IgD-negative memory B cell (primary cell): ENCODE data around the gene ESRP2. TPM values are rescaled to one million over a fixed set of nuclear protein-coding genes. Genes with fewer than 3 reads are reported as not detected.
A peak's percentile ranks its signal among the peaks of the same experiment; 100 is the strongest.

ENCODE experiments used
- H3K27ac Mint-ChIP-seq, 3 donors: one replicate each; pipeline ENCODE4 v1.8.0; 2020 to 2022; ENCODE audit warnings: mild to moderate bottlenecking in 3 of 3, mixed read lengths in 3 of 3, moderate library complexity in 1 of 3
- H3K27me3 Mint-ChIP-seq: one replicate; pipeline ENCODE4 v1.8.0; 2021; ENCODE audit warnings: mixed read lengths
- H3K36me3 Mint-ChIP-seq: one replicate; pipeline ENCODE4 v1.8.0; 2020; ENCODE audit warnings: mild to moderate bottlenecking, mixed read lengths
- H3K4me1 Mint-ChIP-seq, 3 donors: one replicate each; pipeline ENCODE4 v1.8.0; 2020 to 2022; ENCODE audit warnings: mixed read lengths in 3 of 3, mild to moderate bottlenecking in 1 of 3
- H3K4me3 Mint-ChIP-seq, 4 donors: one replicate each; pipeline ENCODE4 v1.8.0; 2020 to 2022; ENCODE audit warnings: mild to moderate bottlenecking in 4 of 4, mixed read lengths in 4 of 4, moderate library complexity in 3 of 4
- H3K9me3 Mint-ChIP-seq, 3 donors: one replicate each; pipeline ENCODE4 v1.8.0; 2020 to 2021; ENCODE audit warnings: mixed read lengths in 3 of 3, mild to moderate bottlenecking in 1 of 3
- polyA plus RNA-seq: library from polyadenylated mRNA; unstranded; fragments of 300-500 nt; fragmentation: Illumina TruSeq; gene quantifications from one replicate; pipeline ENCODE4 v1.2.3, GENCODE V29; 2021

ESRP2 gene
- polyA plus RNA-seq, 1 donor from 2014 or later = 0.48 TPM

DNA sequence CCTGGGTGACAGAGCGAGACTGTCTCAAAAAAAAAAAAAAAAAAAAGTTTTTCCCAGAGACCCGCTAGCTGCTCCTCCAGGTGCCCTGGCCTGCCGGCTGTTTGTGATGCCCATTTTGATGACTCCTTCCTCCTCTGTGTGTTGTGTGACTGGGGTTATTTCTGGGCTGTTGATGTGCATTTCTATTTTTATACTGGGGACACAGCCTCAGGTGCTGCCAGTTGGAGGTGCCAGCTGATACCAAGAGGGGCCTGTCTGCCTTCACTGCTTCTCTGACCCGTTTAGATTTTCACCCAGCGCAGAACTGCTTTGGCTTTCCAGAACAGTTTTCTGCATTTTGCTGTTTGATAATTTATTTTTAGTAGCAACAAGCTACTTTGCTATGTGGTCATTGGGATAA lies 15.9 kb upstream of the ESRP2 start:
- H3K27ac Mint-ChIP-seq = no peak overlapping the region

DNA sequence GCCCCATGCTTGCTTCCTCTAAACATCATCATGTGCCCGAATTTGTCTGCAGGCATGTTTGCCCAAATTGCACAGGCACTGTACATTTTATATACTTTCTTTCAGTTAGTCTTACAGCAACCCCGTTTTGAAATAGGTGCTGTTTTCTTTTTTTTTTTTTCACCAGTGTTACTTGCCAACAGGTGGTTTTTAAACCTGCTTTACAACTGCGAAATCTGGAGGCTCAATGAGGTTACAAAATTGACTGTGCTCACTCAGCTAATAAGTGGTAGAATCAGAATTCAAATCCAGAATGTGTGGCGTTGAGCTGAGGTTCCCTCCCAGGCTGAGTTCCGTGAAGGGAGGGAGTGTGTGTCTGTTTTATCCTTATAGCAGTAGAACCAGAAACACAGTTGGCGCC lies 15.0 kb upstream of the ESRP2 start:
- no peak overlapping the region for H3K4me3 Mint-ChIP-seq
- H3K9me3 Mint-ChIP-seq = no peaks in the 10 kb centered on the region
- H3K27ac Mint-ChIP-seq = no peak overlapping the region
- H3K4me1 Mint-ChIP-seq = peaks cover 4 to 11% (median 8%) of the 10 kb centered on the region in 3 donors
- H3K27me3 Mint-ChIP-seq = no peaks in the 10 kb centered on the region
- peaks cover 4% of the 10 kb centered on the region for H3K36me3 Mint-ChIP-seq

More for the DNA sequence above, 15.9 kb upstream of the ESRP2 start:
- peaks cover 4% of the 10 kb centered on the region for H3K36me3 Mint-ChIP-seq
- H3K9me3 Mint-ChIP-seq = no peaks in the 10 kb centered on the region
- no peaks in the 10 kb centered on the region for H3K27me3 Mint-ChIP-seq
- H3K4me1 Mint-ChIP-seq = peaks cover 2 to 6% (median 4%) of the 10 kb centered on the region in 3 donors
- peak overlapping the region in 1 of 4 donors; percentile 71 for H3K4me3 Mint-ChIP-seq

DNA sequence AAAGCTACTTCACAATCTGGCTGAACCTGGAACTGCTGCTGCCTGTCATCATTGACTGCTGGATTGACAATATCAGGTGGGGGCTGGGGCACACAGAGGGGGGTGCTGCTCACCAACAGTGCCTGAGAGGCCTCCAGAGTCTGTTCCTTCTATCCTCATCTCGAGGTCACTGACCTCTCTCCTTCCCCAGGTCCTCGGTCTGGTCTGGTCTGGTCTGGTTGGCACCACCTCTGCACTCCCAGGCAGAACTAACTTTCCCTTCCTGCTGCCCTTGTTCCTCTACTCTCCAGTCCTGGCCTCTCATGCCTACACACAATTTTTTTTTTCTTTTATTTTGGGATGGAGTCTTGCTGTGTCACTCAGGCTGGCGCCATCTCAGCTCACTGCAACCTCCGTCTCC lies 13.4 kb upstream of the ESRP2 start:
- Mint-ChIP-seq H3K4me1 (peaks cover 4 to 18% (median 15%) of the 10 kb centered on the region in 3 donors), H3K36me3 (peaks cover 4% of the 10 kb centered on the region), H3K4me3 (peak overlapping the region in 1 of 4 donors; percentile 23), H3K27me3 (no peaks in the 10 kb centered on the region), H3K27ac (peak overlapping the region in 1 of 3 donors; percentile 35), H3K9me3 (no peaks in the 10 kb centered on the region)

DNA sequence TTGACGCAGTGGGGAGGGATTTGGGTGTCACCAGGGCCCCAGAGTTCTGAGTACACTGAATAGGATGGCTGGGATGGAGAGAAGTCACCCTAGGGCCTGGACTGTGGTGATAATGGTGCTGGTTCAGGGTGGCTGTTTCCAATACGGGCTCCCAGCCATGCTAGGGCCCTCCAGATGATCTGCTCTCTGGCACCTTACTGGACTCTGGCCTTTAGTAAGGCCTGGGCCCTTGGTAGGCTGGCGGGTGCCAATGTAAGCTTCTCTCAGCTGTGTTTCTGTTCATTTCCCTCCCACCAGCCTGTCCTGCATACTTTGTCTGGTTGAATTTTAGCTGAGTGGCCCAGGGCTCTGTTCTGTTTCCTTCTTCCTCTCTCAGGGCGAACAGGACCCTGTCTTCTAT lies 12.0 kb upstream of the ESRP2 start:
- H3K36me3 Mint-ChIP-seq = peaks cover 2% of the 10 kb centered on the region
- no peak overlapping the region for H3K27ac Mint-ChIP-seq
- peaks cover 4 to 18% (median 14%) of the 10 kb centered on the region in 3 donors for H3K4me1 Mint-ChIP-seq
- H3K27me3 Mint-ChIP-seq = no peaks in the 10 kb centered on the region
- H3K4me3 Mint-ChIP-seq = peak overlapping the region in 1 of 4 donors; percentile 96
- no peaks in the 10 kb centered on the region for H3K9me3 Mint-ChIP-seq

DNA sequence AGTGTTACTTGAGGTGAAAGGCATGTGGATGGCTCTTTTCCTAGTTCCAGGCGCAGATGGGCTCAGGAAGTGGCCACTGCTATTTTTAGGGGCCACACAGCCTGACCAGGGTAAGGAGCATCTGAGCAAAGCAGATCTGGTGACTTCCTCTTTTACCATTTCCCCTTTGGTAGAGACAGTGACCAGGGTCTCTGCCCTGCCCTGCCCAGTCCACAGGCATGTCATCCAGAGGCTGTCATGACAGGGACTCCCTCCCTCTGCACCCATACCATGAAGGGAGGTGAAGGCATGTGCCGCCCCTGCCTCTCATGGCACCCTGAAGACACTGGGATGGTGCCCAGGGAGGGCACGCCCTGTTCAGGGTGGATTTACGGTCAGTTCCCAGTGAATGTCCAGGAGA lies 11.5 kb upstream of the ESRP2 start:
- no peaks in the 10 kb centered on the region for H3K9me3 Mint-ChIP-seq
- H3K4me1 Mint-ChIP-seq = peaks cover 4 to 18% (median 14%) of the 10 kb centered on the region in 3 donors
- H3K4me3 Mint-ChIP-seq = peak overlapping the region in 2 of 4 donors; percentile 5 to 96
- no peaks in the 10 kb centered on the region for H3K27me3 Mint-ChIP-seq
- H3K27ac Mint-ChIP-seq = no peak overlapping the region
- peaks cover 1% of the 10 kb centered on the region for H3K36me3 Mint-ChIP-seq

DNA sequence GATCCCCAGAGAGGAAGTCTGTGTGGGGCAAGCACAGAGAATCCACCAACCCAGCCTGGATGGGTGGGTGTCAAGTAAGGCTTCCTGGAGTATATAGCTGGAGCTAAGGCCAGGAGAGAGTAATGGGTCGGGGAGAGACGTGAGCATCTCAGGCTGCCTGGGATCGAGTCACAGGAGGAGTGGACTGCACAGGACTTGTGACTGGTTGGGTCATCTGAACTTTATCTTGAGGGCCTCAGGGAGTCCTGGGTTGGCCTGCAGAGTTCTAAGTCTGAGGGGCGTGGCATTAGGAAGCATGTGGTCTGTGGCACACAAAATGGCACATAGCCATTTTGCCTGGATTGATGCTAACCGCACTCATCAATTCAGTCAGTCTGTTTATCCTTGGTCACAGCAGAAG lies 10.7 kb upstream of the ESRP2 start:
- H3K4me3 Mint-ChIP-seq = peak overlapping the region; percentile 60 to 99 (median 96)
- no peak overlapping the region for H3K27ac Mint-ChIP-seq
- no peaks in the 10 kb centered on the region for H3K9me3 Mint-ChIP-seq
- H3K36me3 Mint-ChIP-seq = no peaks in the 10 kb centered on the region
- peaks cover 0 to 16% (median 14%) of the 10 kb centered on the region in 3 donors for H3K4me1 Mint-ChIP-seq
- H3K27me3 Mint-ChIP-seq = no peaks in the 10 kb centered on the region

DNA sequence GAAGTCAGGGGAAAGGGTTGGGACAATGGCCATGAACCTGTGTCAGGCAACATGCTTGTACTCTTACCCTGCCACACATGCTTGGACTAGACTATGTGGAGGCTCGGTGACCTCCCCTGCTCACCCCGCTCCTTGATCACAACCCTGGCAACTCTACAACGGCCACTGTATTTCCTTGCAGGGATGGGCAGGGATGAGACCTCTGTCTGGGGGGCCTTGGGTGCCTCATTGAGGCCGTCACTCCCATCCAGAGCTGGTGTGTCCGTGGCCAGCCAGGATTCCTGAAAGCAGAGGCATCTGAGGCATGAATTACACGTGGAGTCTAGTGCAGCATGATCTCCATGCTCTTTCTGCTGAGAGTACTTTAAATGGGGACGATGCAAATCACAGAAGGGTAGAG lies 10.2 kb upstream of the ESRP2 start:
- H3K27me3 Mint-ChIP-seq = no peaks in the 10 kb centered on the region
- peaks cover 0 to 16% (median 14%) of the 10 kb centered on the region in 3 donors for H3K4me1 Mint-ChIP-seq
- H3K4me3 Mint-ChIP-seq = peak overlapping the region; percentile 95 to 99 (median 98)
- no peaks in the 10 kb centered on the region for H3K9me3 Mint-ChIP-seq
- no peak overlapping the region for H3K27ac Mint-ChIP-seq
- H3K36me3 Mint-ChIP-seq = no peaks in the 10 kb centered on the region

DNA sequence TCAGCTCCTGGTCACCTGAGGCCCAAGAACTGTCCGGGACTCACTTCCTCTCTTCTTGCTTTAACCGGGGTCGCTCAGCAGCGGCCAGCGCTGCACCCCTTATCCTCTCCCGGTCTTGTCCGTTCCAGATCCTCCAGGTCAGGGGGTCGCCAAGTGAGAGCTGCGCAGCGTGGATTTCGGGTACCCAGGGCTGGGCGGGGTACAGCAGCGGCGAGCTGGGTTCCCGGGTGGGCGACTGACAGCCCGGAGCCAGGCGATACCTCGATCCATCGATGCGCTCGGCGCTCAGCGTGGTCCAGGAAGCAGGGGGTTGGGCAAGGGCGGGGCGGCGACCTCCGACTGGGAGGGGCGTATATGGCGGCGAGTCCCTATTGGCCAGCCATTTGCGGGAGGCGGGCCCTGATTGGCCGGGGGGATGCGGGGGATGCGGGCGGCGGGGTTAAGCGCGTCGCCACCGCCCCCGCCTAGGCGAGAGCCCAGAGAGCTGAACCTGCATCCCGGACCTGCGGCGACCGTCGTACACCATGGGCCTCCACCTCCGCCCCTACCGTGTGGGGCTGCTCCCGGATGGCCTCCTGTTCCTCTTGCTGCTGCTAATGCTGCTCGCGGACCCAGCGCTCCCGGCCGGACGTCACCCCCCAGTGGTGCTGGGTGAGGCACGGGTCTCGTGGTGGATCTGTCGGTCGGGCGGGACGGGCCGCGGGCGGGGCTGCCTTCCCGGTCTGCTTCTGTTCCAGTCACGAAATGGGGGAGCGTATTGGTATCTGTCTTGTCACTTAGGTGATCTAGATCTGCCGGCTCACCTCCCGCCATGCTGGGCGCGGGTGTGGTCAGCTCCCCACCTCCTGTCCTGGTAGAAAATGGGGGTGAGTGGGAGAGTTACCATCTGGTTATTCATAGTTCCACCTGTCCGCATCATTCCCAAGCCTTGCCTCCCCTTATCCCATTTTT lies 9.3 kb upstream of the ESRP2 start, which contains the start of gene PLA2G15:
TSS of gene PLA2G15 (plus strand) at position 471 of the 951 bp plus-strand sequence. CDS start at position 525, 54 bp downstream.
- peak within 1 kb of the TSS; percentile 95 to 99 (median 98) for H3K4me3 Mint-ChIP-seq
- H3K4me1 Mint-ChIP-seq = peaks cover 0 to 16% (median 14%) of the 10 kb centered on the region in 3 donors
- peak within 1 kb of the TSS; percentile 6 to 93 (median 59) for H3K27ac Mint-ChIP-seq
- H3K27me3 Mint-ChIP-seq = no peaks in the 10 kb centered on the region
- H3K9me3 Mint-ChIP-seq = no peaks in the 10 kb centered on the region
- H3K36me3 Mint-ChIP-seq = no peaks in the 10 kb centered on the region

DNA sequence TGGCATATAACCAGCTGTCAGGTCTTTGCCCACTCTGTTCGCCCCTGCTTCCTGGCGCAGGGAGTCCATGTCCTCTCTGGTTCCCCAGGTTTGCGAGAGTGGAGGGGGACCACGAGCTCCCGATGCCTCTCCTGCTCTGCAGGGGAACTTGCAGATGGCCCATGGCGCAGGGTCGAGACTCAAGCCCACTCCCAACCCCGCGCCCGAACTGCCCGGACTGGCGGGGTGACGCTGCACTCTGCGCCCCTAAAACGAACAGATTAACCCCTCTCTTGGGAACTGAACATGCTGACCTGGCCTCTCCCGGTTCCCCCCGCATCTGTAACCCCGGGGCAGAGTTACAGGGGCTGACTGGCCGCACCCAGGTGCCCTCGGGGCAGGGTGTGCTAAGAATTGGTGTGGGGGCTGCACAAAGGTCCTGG lies 8.6 kb upstream of the ESRP2 start:
- peak overlapping the region; percentile 95 to 99 (median 98) for H3K4me3 Mint-ChIP-seq
- peaks cover 0 to 18% (median 14%) of the 10 kb centered on the region in 3 donors for H3K4me1 Mint-ChIP-seq
- peak overlapping the region; percentile 6 to 93 (median 59) for H3K27ac Mint-ChIP-seq
- H3K36me3 Mint-ChIP-seq = no peaks in the 10 kb centered on the region
- no peaks in the 10 kb centered on the region for H3K9me3 Mint-ChIP-seq
- no peaks in the 10 kb centered on the region for H3K27me3 Mint-ChIP-seq

DNA sequence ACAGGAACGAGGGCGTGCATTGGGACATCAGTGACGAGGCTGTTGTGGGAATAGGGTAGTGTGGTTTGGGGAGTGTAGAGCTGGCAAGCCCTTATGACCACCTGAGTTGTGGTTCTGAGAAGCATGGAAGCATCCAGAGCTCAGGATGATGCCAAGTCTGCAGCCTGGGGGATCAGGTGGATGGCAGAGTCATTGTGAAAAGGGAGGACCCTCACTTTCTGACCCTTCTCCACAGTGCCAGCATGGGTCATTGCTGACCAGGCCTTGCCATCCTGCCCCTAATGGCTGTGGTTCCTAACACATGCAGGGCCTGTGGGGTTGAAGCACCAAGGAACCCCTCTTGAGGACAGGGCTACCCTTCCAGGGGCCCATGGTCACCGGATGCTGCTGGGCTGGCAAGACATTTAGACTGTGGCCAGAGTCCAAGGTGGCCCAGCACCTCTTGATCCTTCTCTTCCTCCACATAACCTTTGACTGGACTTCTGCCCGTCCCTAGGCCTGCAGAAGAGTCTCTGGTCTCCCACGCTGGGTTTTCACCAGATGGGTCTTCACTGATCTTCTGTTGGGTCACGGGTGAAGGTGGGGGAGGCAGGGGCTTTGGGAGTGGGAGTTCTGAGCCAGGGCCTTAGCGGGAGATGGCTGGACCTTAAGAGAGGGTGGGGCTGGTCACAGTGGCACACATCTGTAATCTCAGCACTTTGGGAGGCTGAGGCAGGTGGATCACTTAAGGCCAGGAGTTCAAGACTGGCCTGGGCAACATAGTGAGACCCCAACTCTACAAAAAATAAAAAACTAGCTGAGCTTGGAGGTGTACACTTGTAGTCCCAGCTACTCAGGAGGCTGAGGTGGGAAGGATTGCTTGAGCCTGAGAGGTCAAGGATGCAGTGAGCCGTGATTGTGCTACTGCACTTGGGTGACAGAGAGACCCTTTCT lies 7.3 kb upstream of the ESRP2 start:
- Mint-ChIP-seq H3K36me3 (no peaks in the 10 kb centered on the region), H3K9me3 (no peaks in the 10 kb centered on the region), H3K4me1 (peaks cover 0 to 22% (median 18%) of the 10 kb centered on the region in 3 donors), H3K27ac (peak overlapping the region in 1 of 3 donors; percentile 42), H3K27me3 (no peaks in the 10 kb centered on the region), H3K4me3 (peak overlapping the region; percentile 16 to 80 (median 42))

DNA sequence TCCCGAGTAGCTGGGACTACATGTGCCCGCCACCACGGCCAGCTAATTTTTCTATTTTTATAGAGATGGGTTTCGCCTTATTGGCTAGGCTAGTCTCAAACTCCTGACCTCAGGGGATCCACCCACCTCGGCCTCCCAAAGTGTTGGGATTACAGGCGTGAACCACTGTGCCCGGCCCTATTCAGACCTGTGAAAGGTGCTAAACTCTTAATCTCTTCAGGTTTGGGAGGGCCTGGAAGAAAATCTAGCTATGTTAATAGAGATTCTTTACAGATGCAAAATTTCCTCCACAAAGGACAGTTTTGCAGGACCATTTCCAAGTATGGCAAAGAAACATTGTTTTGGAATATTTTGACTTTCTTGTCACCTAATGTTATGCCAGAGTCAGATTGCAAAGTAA lies 6.2 kb upstream of the ESRP2 start:
- Mint-ChIP-seq H3K9me3 (no peaks in the 10 kb centered on the region), H3K4me1 (peaks cover 8 to 27% (median 19%) of the 10 kb centered on the region in 3 donors), H3K27me3 (no peaks in the 10 kb centered on the region), H3K27ac (no peak overlapping the region), H3K36me3 (peaks cover 2% of the 10 kb centered on the region), H3K4me3 (peak overlapping the region in 2 of 4 donors; percentile 22 to 80)

DNA sequence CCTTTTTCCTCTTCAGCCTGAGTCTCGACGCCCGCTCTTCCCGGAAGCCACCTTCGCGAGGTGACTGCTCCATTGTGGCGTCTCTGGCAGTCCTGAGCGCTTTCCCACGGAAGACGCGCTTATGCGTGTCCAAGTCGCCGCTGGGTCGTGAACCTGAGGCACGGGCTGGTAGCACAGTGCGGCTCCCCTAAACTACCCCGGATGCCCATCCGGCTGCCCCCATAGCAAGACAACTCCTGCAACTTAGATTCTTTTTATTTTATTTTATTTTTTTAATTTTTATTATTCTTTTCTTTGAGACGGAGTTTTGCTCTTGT lies 2.1 kb upstream of the ESRP2 start:
- Mint-ChIP-seq H3K27me3 (peaks cover 1% of the 10 kb centered on the region), H3K9me3 (no peaks in the 10 kb centered on the region), H3K4me3 (peak overlapping the region; percentile 88 to 98 (median 94)), H3K36me3 (peaks cover 2% of the 10 kb centered on the region), H3K27ac (peak overlapping the region in 1 of 3 donors; percentile 30), H3K4me1 (peaks cover 20 to 27% (median 23%) of the 10 kb centered on the region in 3 donors)

DNA sequence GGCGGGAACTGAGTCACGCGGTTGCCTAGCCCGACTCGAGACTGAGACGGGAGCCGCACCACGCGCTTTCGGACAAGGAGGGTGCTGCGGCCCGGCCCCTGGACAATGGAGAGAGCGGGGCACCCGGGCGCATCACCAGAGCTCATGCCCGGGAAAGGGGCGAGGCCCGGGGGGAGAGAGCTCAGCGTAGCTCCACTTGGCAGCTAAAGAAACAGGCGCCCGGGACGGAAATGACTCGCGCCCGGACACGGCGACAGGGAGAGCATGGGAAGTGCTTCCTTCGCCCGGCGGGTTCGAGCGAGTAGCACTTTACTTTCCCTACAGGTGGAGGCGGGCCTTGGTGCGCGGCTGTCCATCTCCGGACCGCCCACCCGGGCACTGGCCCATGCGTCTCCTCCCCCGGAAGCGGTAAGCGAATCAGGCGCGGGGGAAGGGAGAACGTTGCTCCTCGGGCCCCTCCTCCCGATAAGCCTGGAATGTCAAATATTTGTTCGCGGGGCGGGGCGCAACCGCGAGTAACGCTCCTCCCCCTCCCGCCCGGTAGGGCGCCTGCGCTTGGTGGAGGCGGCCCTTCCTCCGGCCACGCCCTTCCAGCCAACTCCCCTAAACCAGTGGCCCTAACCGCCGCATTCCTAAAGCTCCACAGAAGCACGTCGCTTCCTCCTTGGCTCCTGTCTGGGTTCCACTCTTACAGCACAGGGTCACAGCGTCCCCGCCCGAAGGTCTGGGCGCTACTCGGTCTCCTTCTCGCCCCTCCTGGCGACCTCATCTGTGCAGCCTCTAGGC lies 1.5 kb upstream of the ESRP2 start:
- Mint-ChIP-seq H3K27me3 (peaks cover 1% of the 10 kb centered on the region), H3K27ac (peak overlapping the region in 2 of 3 donors; percentile 30 to 87), H3K36me3 (peaks cover 2% of the 10 kb centered on the region), H3K4me1 (peaks cover 20 to 27% (median 23%) of the 10 kb centered on the region in 3 donors), H3K4me3 (peak overlapping the region; percentile 88 to 98 (median 94)), H3K9me3 (no peaks in the 10 kb centered on the region)

DNA sequence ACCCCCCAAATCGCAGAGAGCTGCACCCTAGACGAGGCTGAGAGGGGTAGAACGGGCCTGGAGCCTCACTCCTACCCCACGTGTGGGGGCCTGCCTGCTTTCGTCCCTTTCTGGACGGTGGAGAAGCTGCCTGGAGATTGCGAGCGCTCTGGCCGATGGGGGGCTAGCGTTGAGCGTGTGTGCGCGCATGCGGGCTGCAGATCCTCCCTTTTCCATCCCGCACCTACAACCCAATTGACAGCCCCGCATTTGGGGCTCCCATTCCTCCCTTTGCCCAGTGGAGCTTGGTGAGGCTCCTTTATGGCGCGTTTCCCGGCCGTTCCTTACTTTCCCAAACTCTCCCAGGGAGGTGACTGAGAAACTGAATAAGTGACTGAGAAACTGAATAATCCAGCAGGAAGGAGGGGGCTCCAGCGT lies 907 bp upstream of the ESRP2 start:
- H3K36me3 Mint-ChIP-seq = peaks cover 2% of the 10 kb centered on the region
- H3K9me3 Mint-ChIP-seq = no peaks in the 10 kb centered on the region
- H3K4me1 Mint-ChIP-seq = peaks cover 20 to 27% (median 23%) of the 10 kb centered on the region in 3 donors
- peaks cover 1% of the 10 kb centered on the region for H3K27me3 Mint-ChIP-seq
- H3K4me3 Mint-ChIP-seq = peak overlapping the region; percentile 88 to 98 (median 94)
- H3K27ac Mint-ChIP-seq = peak overlapping the region; percentile 30 to 87 (median 50)
